Activated CD4-positive, alpha-beta T cell treated with anti-CD3 and anti-CD28 coated beads for 36 hours (primary cell): ENCODE measurements around the gene RPRD1B. TPM values are rescaled to one million over a fixed set of nuclear protein-coding genes. Genes with fewer than 3 reads are reported as not detected.

Experiments used
- ATAC-seq: fragments of 200-7000 bp; cut with Tn5 transposase; one replicate; pipeline ENCODE4 v1.10.0; 2021; ENCODE audit warnings: mild to moderate bottlenecking, moderate library complexity
- CTCF ChIA-PET: fragments of 350-600 bp; sonication (Branson Sonifier 250); formaldehyde crosslinking; loops from one replicate; lab custom pipeline; 2021; ENCODE audit warnings: antibody characterized with exemption; lab: Charles Lee
- POLR2A ChIA-PET: fragments of 350-600 bp; sonication (Branson Sonifier 250); formaldehyde crosslinking; loops from one replicate; lab custom pipeline; 2021; ENCODE audit warnings: antibody characterized with exemption, inconsistent platforms; lab: Charles Lee
- DNase-seq: peaks from one replicate; pipeline ENCODE4 v3.0.0-alpha.2; 2020
- H3K27ac Mint-ChIP-seq: one replicate; pipeline ENCODE4 v1.8.0; 2021; ENCODE audit warnings: mixed read lengths
- H3K27me3 Mint-ChIP-seq: one replicate; pipeline ENCODE4 v1.8.0; 2021; ENCODE audit warnings: mixed read lengths
- H3K36me3 Mint-ChIP-seq: one replicate; pipeline ENCODE4 v1.8.0; 2021; ENCODE audit warnings: low read depth, mixed read lengths
- H3K4me1 Mint-ChIP-seq: one replicate; pipeline ENCODE4 v1.8.0; 2021; ENCODE audit warnings: mixed read lengths
- H3K4me3 Mint-ChIP-seq: one replicate; pipeline ENCODE4 v1.8.0; 2021; ENCODE audit warnings: mild to moderate bottlenecking, moderate library complexity, mixed read lengths
- H3K9me3 Mint-ChIP-seq: one replicate; pipeline ENCODE4 v1.8.0; 2021; ENCODE audit warnings: low read depth, mixed read lengths
- intact Hi-C, 2 experiments: fragments of 100-400 bp; cut with DNase I in 1 of 2; cut with micrococcal nuclease in 1 of 2; formaldehyde crosslinking; loops; one replicate each; pipeline versions ENCODE4 v1.14.2 to v1.15.1; 2022 to 2024; cut with DNase I, micrococcal nuclease
- total RNA-seq, 2 experiments: library from RNA; stranded (reverse); gene quantifications; one replicate each; pipeline ENCODE4 v1.2.3, GENCODE V29; 2021

The RPRD1B gene
- total RNA-seq, 2 experiments from 2014 or later: 29.9 to 36.4 TPM

DNA sequence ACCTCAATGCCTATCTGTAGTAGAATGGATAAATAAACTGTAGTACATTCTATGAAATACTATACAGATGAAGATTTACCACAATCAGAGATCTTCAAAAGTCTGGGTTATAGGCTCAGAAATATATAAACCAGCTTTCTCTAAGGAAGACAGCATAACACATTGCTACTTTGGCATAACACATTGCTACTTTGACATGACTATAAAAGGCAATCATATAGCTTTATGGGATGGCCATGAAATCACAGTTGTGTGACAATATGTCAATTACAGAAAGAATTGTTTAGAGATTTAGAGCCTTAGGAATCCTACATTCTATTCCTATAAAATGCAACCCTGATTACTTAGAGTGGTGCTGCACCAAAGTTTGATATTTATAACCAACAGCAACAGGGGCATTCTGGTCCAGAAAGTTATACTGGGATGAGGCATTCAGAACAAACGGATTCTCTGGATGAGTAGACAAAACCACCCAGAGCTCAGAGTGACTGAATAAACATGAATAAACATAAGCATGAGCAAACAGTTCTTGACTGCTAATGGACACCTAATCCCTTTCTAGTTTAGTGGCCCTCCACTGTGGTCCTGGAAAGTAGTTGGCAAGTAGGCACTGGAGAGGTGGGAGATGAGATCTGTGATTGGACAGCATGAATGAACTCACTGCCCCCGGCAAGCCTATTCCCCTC, 12.3 kb upstream of the RPRD1B start:
- POLR2A ChIA-PET: no interaction called here
- no peak overlapping the region for H3K27ac Mint-ChIP-seq

DNA sequence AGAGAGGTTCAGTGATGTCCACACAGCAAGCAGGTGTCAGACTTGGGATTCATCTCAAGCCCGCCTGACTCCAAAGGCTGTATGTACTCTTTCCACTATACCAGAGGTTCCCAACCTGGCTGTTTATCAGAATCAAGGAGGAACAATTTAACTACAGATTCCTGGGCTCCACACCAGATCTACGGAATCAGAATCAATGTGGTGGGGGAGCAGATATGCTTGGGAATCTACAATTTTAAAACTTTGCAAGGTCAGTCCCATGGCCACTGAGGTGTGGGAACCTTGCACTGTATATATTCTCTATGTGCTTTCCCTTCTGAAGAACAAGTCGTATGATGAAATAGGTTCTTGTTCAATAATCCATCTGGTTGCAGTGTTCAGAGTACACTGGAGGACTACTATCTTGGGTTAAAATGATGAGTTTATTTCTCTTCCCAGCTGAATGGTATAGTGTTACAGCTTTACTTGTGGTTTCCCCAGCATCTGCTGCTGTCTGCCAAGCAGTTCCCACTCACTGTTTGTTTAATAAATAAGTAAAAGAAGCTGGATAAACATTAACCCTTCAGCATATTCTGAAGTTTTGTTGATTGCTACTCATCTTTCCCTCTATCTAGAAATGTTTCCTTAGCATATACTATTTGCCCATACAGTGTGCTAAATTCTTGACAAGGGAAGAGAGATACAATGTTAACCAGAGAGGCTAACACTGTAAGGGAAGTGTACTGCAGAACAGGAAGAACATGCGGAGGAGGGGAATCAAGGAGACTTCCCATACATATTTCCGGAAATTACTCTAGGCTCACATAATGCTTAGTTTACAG, 10.2 kb upstream of the RPRD1B start:
- H3K27ac Mint-ChIP-seq: no peak overlapping the region
- POLR2A ChIA-PET: no interaction called here
- H3K36me3 Mint-ChIP-seq: peaks cover 38% of the 10 kb centered on the region
- CTCF ChIA-PET: interaction anchor here (1.0 to 1.2 kb wide), 2 partner anchors 10 to 34 kb away, joined by 3 to 4 read pairs; partner anchors contain the start of gene TTI1
- DNase-seq: no peak
- H3K4me3 Mint-ChIP-seq: no peak overlapping the region
- peaks cover 36% of the 10 kb centered on the region for H3K4me1 Mint-ChIP-seq
- no peaks in the 10 kb centered on the region for H3K27me3 Mint-ChIP-seq
- peaks cover 4% of the 10 kb centered on the region for H3K9me3 Mint-ChIP-seq
- intact Hi-C loops: no loop called here
- no peak for ATAC-seq

More for the DNA sequence above, 12.3 kb upstream of the RPRD1B start:
- Mint-ChIP-seq H3K9me3 (peaks cover 6% of the 10 kb centered on the region), H3K36me3 (peaks cover 47% of the 10 kb centered on the region), H3K27me3 (no peaks in the 10 kb centered on the region), H3K4me3 (no peak overlapping the region), H3K4me1 (peaks cover 27% of the 10 kb centered on the region)
- intact Hi-C loops: no loop called here
- peak; percentile 53 for ATAC-seq
- CTCF ChIA-PET: interaction anchor here (0.6 to 1.7 kb wide), 5 partner anchors 10 to 42 kb away, joined by 3 to 8 read pairs (median 4); no protein-coding TSS in a partner anchor
- no peak for DNase-seq

DNA sequence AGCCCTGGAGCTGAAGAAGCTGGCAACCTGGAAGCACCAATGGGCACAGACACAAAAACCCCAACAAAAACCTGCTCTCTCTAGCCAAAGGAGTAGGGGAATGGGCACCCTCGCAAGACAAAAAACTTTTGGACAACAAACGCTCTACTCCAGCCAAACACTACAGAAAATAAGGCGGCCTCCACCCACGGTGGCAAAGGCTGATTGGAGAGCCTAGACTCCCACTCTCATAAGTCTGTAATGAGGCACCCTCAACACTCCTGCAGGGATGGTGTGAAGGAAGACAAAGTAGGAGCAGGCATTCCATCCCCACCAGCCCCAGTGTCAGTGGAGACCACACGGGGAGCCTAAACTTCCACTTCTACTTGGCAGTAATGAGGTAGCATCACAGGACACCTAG, 9.1 kb upstream of the RPRD1B start:
- ATAC-seq: no peak
- no peaks in the 10 kb centered on the region for H3K27me3 Mint-ChIP-seq
- peaks cover 46% of the 10 kb centered on the region for H3K4me1 Mint-ChIP-seq
- H3K9me3 Mint-ChIP-seq: no peaks in the 10 kb centered on the region
- CTCF ChIA-PET: interaction anchor here (1.0 to 1.2 kb wide), 2 partner anchors 9 to 33 kb away, joined by 3 to 4 read pairs; partner anchors contain the start of gene TTI1
- H3K36me3 Mint-ChIP-seq: peaks cover 33% of the 10 kb centered on the region
- no peak overlapping the region for H3K4me3 Mint-ChIP-seq
- POLR2A ChIA-PET: interaction anchor here (0.7 kb wide), 1 partner anchor 15 kb away, joined by 9 read pairs; no protein-coding TSS in a partner anchor
- intact Hi-C loops: no loop called here
- no peak overlapping the region for H3K27ac Mint-ChIP-seq
- no peak for DNase-seq

DNA sequence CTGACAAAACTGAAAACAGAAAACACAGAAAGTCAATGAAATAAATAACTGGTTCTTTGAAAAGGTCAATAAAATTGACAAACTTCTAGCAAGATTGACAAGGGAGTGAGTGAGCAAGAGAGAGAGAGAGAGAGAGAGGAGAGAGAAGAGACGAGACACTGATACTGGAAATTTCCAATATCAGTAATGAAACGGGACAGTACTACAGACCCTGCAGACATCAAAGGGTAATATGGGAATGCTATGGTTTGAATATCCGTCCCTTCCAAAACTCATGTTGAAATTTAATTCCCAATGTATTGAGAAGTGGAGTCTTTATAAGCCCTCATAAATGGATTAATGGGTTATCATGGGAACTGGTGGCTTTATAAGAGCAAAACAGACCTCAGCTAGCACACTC, 4.1 kb upstream of the RPRD1B start:
- Mint-ChIP-seq H3K9me3 (no peaks in the 10 kb centered on the region), H3K27me3 (no peaks in the 10 kb centered on the region)

DNA sequence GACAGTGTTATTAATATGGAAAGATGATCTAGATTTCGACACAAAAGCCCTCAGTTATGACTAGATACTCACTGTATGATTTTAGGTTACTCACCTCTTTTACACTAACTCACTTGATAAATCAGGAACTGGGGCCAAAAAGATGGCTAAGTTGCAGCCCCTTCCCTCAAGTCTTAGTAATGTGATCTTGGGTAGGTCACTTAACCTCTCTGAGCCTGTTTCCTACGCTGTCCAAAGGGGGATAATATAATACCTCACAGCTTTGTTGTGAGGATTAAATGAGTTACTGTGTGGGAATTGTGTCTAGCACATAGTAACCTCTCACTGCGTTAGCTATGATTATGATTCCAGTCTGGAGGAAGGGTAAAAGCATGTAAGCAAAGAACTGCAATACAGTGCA, 1.6 kb upstream of the RPRD1B start:
- intact Hi-C loops: loop anchor here in 1 of 2 experiments (2.0 to 10.0 kb wide), 5 partner anchors 25 to 1197 kb away; partner anchors contain the start of genes ACTR5 and DHX35
- DNase-seq: no peak
- Mint-ChIP-seq H3K36me3 (peaks cover 27% of the 10 kb centered on the region), H3K4me1 (peaks cover 62% of the 10 kb centered on the region), H3K9me3 (no peaks in the 10 kb centered on the region), H3K4me3 (peak overlapping the region; percentile 94), H3K27ac (peak overlapping the region; percentile 98), H3K27me3 (no peaks in the 10 kb centered on the region)
- ChIA-PET CTCF (interaction anchor here (0.6 to 1.9 kb wide), 5 partner anchors 10 to 204 kb away, joined by 3 to 8 read pairs (median 4); no protein-coding TSS in a partner anchor), POLR2A (interaction anchor here (0.6 to 2.4 kb wide), 2 partner anchors 10 to 12 kb away, joined by 3 to 18 read pairs; no protein-coding TSS in a partner anchor)
- no peak for ATAC-seq

More for the DNA sequence above, 4.1 kb upstream of the RPRD1B start:
- Mint-ChIP-seq H3K27ac (no peak overlapping the region), H3K4me3 (no peak overlapping the region), H3K4me1 (peaks cover 53% of the 10 kb centered on the region), H3K36me3 (peaks cover 33% of the 10 kb centered on the region)
- CTCF ChIA-PET: interaction anchor here (1.2 to 2.0 kb wide), 2 partner anchors 28 to 46 kb away, joined by 3 to 5 read pairs; no protein-coding TSS in a partner anchor
- ATAC-seq (no peak), DNase-seq (no peak)
- POLR2A ChIA-PET: interaction anchor here (0.6 to 0.8 kb wide), 2 partner anchors 22 to 606 kb away, joined by 3 read pairs; no protein-coding TSS in a partner anchor
- intact Hi-C loops: no loop called here

DNA sequence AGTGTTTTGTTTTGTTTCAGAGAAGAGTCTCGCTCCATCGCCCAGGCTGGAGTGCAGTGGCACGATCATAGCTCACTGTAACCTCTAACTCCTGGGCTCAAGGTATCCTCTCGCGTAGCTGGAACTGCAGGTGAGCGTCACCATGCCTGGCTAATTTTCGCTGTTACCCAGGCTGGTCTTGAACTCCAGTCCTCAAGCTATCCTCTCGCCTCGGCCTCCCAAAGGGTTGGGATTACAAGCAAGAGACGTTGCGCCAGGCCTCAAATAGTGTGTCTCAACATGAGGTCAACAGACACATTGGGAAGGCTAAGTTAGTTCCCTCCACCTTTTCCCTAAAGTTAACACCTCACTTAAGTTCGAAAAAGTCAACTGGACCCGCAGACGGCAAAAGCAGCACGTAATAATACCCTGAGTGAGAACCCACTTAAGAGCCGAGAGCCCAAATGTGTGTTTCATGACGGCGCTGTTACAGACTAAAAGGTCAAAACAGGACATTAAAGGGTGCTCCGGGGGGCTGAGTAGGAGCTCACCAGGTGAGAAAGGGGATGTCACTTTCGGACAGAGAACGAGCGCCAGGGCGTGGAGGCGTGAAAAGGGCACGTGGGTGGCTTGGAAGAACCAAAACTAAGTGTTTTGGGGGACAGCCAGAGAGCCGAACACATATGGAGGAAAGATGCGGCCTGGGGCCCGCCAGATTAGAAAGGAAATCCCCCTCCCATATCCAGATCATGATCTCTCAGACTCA, 789 bp upstream of the RPRD1B start:
- Mint-ChIP-seq H3K36me3 (peaks cover 32% of the 10 kb centered on the region), H3K27me3 (no peaks in the 10 kb centered on the region), H3K4me1 (peaks cover 69% of the 10 kb centered on the region), H3K4me3 (peak overlapping the region; percentile 94), H3K9me3 (no peaks in the 10 kb centered on the region), H3K27ac (peak overlapping the region; percentile 98)
- ChIA-PET CTCF (interaction anchor here (0.6 to 1.4 kb wide), 7 partner anchors 9 to 999 kb away, joined by 3 to 4 read pairs (median 3); no protein-coding TSS in a partner anchor), POLR2A (interaction anchor here (0.6 to 2.4 kb wide), 6 partner anchors 11 to 500 kb away, joined by 3 to 18 read pairs (median 4); no protein-coding TSS in a partner anchor)
- intact Hi-C loops: loop anchor here in 1 of 2 experiments (1.0 to 10.0 kb wide), 13 partner anchors 24 to 1198 kb away; partner anchors contain the start of genes ACTR5, BLCAP, CTNNBL1 and DHX35
- peak; percentile 48 for ATAC-seq
- peak; percentile 75 for DNase-seq

DNA sequence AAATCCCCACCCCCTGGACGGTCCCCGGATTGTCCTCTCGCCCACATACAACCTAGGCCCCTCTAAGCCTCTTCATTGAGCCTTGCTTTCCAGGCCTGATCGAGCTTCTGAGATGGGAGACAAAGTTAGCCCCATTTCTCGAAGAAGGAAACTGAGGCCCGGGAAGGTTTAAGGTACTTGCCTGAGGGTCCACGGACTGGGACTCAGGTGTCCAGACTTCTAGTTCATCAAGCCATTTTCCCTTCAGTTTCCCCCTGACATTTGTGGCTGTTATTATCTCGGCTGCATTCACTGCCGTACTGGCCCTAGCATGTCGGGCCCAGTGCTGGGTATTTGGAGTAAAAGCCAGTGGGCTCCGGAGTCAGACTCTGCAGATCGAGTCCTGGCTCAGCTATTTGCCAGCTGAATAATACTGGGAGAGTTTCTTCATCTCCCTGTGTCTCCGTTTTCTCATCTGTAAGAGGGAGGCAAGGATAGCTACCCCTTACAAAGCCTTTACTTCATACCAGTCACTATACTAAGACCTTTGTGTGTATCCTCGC, 633 bp downstream of the RPRD1B start:
- H3K4me3 Mint-ChIP-seq: peak overlapping the region; percentile 94
- intact Hi-C loops: loop anchor here in 1 of 2 experiments (10.0 kb wide), 2 partner anchors 931 to 1199 kb away; partner anchors contain the start of gene DHX35
- CTCF ChIA-PET: interaction anchor here (1.2 to 1.3 kb wide), 3 partner anchors 10 to 41 kb away, joined by 4 to 5 read pairs (median 4); no protein-coding TSS in a partner anchor
- H3K36me3 Mint-ChIP-seq: peaks cover 24% of the 10 kb centered on the region
- POLR2A ChIA-PET: interaction anchor here (0.6 to 2.4 kb wide), 4 partner anchors 8 to 289 kb away, joined by 3 to 18 read pairs (median 3); no protein-coding TSS in a partner anchor
- H3K27me3 Mint-ChIP-seq: no peaks in the 10 kb centered on the region
- ATAC-seq: no peak
- peaks cover 61% of the 10 kb centered on the region for H3K4me1 Mint-ChIP-seq
- H3K27ac Mint-ChIP-seq: peak overlapping the region; percentile 98
- no peaks in the 10 kb centered on the region for H3K9me3 Mint-ChIP-seq
- no peak for DNase-seq

DNA sequence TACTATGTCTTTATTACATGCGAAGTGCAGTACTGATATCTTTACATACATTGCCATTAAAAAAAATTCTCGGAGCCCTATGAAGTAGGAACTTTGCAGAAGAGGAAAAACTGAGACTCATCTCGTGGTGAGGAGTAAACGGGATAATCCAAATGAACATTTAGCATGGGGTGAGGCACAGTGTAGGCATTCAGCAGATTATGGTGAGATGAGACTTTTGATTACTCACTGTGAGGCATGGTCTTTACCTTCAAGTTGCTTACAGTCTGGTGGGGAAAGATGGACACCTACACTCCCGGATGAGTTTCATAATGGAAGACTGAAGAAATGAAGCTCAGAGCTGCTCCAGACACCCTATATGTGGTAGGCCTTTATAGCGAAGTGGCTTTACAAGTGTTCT, 1.4 kb downstream of the RPRD1B start:
- no peaks in the 10 kb centered on the region for H3K9me3 Mint-ChIP-seq
- peaks cover 55% of the 10 kb centered on the region for H3K4me1 Mint-ChIP-seq
- H3K27me3 Mint-ChIP-seq: no peaks in the 10 kb centered on the region
- ATAC-seq: no peak
- ChIA-PET CTCF (interaction anchor here (1.2 kb wide), 2 partner anchors 9 to 23 kb away, joined by 3 to 5 read pairs; no protein-coding TSS in a partner anchor), POLR2A (no interaction called here)
- intact Hi-C loops: loop anchor here in 1 of 2 experiments (10.0 kb wide), 2 partner anchors 930 to 1200 kb away; partner anchors contain the start of gene DHX35
- H3K36me3 Mint-ChIP-seq: peaks cover 22% of the 10 kb centered on the region
- peak overlapping the region; percentile 98 for H3K27ac Mint-ChIP-seq
- H3K4me3 Mint-ChIP-seq: peak overlapping the region; percentile 94
- DNase-seq: no peak

DNA sequence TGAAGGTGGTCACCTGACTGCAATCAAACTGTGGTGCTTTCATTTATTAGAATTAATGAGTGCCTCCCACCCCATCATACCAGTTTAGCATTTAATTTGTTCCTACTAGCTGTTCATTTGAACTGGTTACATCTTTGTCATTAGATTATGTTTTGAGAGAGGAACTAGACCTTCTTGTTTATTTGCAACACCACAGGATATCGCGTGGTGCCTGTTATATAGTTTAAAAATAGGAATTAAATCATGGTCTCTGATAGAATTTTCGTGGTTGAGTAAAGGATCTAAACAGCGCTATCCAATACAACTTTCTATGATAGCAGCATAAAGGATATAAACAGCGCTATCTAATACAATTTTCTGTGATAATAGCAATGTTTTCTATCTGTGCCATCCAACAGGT, 2.8 kb downstream of the RPRD1B start:
- no peak for ATAC-seq
- no peaks in the 10 kb centered on the region for H3K27me3 Mint-ChIP-seq
- H3K27ac Mint-ChIP-seq: no peak overlapping the region
- ChIA-PET POLR2A (no interaction called here), CTCF (interaction anchor here (1.2 to 1.9 kb wide), 4 partner anchors 10 to 37 kb away, joined by 3 to 8 read pairs (median 5); no protein-coding TSS in a partner anchor)
- H3K9me3 Mint-ChIP-seq: no peaks in the 10 kb centered on the region
- DNase-seq: no peak
- peaks cover 48% of the 10 kb centered on the region for H3K4me1 Mint-ChIP-seq
- intact Hi-C loops: loop anchor here in 1 of 2 experiments (10.0 kb wide), 2 partner anchors 928 to 1202 kb away; partner anchors contain the start of gene DHX35
- peaks cover 26% of the 10 kb centered on the region for H3K36me3 Mint-ChIP-seq
- no peak overlapping the region for H3K4me3 Mint-ChIP-seq

DNA sequence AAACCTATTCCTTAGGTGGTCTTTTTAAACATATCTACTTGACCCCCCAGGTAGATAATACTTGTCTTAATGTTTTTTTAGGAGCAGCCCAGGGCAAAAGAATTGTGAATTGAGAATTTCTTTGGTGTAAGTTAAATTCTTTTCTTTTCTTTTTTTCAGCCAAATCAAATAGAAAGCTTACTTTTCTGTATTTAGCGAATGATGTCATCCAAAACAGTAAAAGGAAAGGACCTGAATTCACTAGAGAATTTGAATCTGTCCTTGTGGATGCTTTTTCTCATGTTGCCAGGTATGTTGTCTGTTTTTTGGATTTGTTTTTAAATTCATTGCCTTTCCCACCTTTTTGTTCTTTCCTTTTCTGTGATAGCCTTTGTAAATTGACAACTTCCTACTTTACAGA, 6.7 kb downstream of the RPRD1B start:
- H3K27me3 Mint-ChIP-seq: no peaks in the 10 kb centered on the region
- ChIA-PET CTCF (interaction anchor here (3.8 kb wide), 1 partner anchor 11 kb away, joined by 20 read pairs; no protein-coding TSS in a partner anchor), POLR2A (interaction anchor here (0.6 kb wide), 1 partner anchor 67 kb away, joined by 3 read pairs; no protein-coding TSS in a partner anchor)
- H3K27ac Mint-ChIP-seq: peak overlapping the region; percentile 37
- ATAC-seq (no peak), DNase-seq (no peak)
- peaks cover 44% of the 10 kb centered on the region for H3K36me3 Mint-ChIP-seq
- no peak overlapping the region for H3K4me3 Mint-ChIP-seq
- H3K4me1 Mint-ChIP-seq: peaks cover 49% of the 10 kb centered on the region
- no peaks in the 10 kb centered on the region for H3K9me3 Mint-ChIP-seq
- intact Hi-C loops: no loop called here
